Activated effector memory CD4-positive, alpha-beta T cell treated with Interleukin-2 at 50 U/mL for 16 hours (primary cell): ENCODE results near the gene STXBP1.

Experiments
- DNase-seq: peaks from one replicate; pipeline ENCODE4 v3.0.0-alpha.2; 2020

The STXBP1 gene

GRCh38 chr9:127739614-127740330 is 127.7 kb downstream of the STXBP1 start:
- DNase-seq: no peak

GRCh38 chr9:127741831-127742434 is 129.9 kb downstream of the STXBP1 start:
- no peak for DNase-seq
